Hematopoietic multipotent progenitor cell treated with erythropoietin and hydrocortisone succinate and interleukin-3 and kit ligand, for 8 days (in vitro differentiated cells): ENCODE data around the gene GALNT17.

ENCODE experiments used
- DNase-seq: peaks from one replicate; pipeline ENCODE4 v3.0.0-alpha.2; 2015

Gene GALNT17

GRCh38 chr7:71404726-71405345 lies 272.9 kb downstream of the GALNT17 start:
- DNase-seq, result no peak

- DNase-seq, result no peak
These were observed 276.3 kb downstream of the GALNT17 start for GRCh38 chr7:71408271-71408670.

GRCh38 chr7:71409550-71410157 lies 277.7 kb downstream of the GALNT17 start:
- DNase-seq, result no peak

- no peak for DNase-seq
These were observed 279.5 kb downstream of the GALNT17 start for GRCh38 chr7:71411475-71411874.

GRCh38 chr7:71414490-71414889 lies 282.5 kb downstream of the GALNT17 start:
- no peak for DNase-seq

- no peak for DNase-seq
These were observed 287.8 kb downstream of the GALNT17 start for GRCh38 chr7:71419546-71420337.

GRCh38 chr7:71422104-71422503 lies 290.2 kb downstream of the GALNT17 start:
- DNase-seq, result no peak

GRCh38 chr7:71424166-71425035 lies 292.5 kb downstream of the GALNT17 start:
- no peak for DNase-seq

- DNase-seq, result no peak
These were observed 297.1 kb downstream of the GALNT17 start for GRCh38 chr7:71429083-71429482.

GRCh38 chr7:71430246-71430645 lies 298.3 kb downstream of the GALNT17 start:
- DNase-seq, result no peak

GRCh38 chr7:71439321-71439720 lies 307.4 kb downstream of the GALNT17 start:
- DNase-seq, result no peak

- DNase-seq, result no peak
These were observed 310.7 kb downstream of the GALNT17 start for GRCh38 chr7:71442492-71443190.

GRCh38 chr7:71443191-71443530 lies 311.2 kb downstream of the GALNT17 start:
- DNase-seq, result no peak

GRCh38 chr7:71444130-71444529 lies 312.2 kb downstream of the GALNT17 start:
- DNase-seq, result no peak

- DNase-seq, result no peak
These were observed 321.7 kb downstream of the GALNT17 start for GRCh38 chr7:71453630-71454029.

- no peak for DNase-seq
These were observed 323.0 kb downstream of the GALNT17 start for GRCh38 chr7:71454981-71455380.

- no peak for DNase-seq
These were observed 325.1 kb downstream of the GALNT17 start for GRCh38 chr7:71457021-71457420.

GRCh38 chr7:71457846-71458590 lies 326.1 kb downstream of the GALNT17 start:
- DNase-seq, result no peak

GRCh38 chr7:71459132-71459531 lies 327.2 kb downstream of the GALNT17 start:
- DNase-seq, result no peak

- DNase-seq, result no peak
These were observed 329.6 kb downstream of the GALNT17 start for GRCh38 chr7:71461572-71461971.

GRCh38 chr7:71465741-71466189 lies 333.8 kb downstream of the GALNT17 start:
- DNase-seq, result no peak
